Kidney epithelial cell (primary cell): ENCODE measurements around the gene NMNAT2. TPM values are rescaled to one million over a fixed set of nuclear protein-coding genes. Genes with fewer than 3 reads are reported as not detected.

Experiments
- DNase-seq: peaks from one replicate; pipeline ENCODE4 v3.0.0-alpha.2; 2010; ENCODE audit warnings: low read depth
- H3K27me3 ChIP-seq: 2 replicates; pipeline ENCODE4 v1.6.0; 2011; ENCODE audit warnings: low read length; ENCODE audit not compliant: control insufficient read depth, insufficient read depth
- H3K36me3 ChIP-seq: 2 replicates; pipeline ENCODE4 v1.5.1; 2011; ENCODE audit warnings: low read length; ENCODE audit not compliant: control insufficient read depth, insufficient read depth
- H3K4me3 ChIP-seq: 2 replicates; pipeline ENCODE4 v1.5.1; 2011; ENCODE audit warnings: low read depth, mild to moderate bottlenecking, control low read depth, low read length
- CTCF ChIP-seq: IDR thresholded peaks from 2 replicates; pipeline ENCODE4 v1.5.1; 2011; ENCODE audit warnings: mild to moderate bottlenecking, moderate library complexity, low read length, control low read depth, inconsistent platforms; ENCODE audit not compliant: insufficient read depth, poor library complexity, severe bottlenecking
- total RNA-seq: library from RNA; depleted of rRNA; stranded (reverse); fragments of >200 nt; gene quantifications from 2 replicates; pipeline ENCODE4 v1.2.3, GENCODE V29; 2015

The NMNAT2 gene
- total RNA-seq, 1 donor from 2014 or later: 1.0 TPM

DNA sequence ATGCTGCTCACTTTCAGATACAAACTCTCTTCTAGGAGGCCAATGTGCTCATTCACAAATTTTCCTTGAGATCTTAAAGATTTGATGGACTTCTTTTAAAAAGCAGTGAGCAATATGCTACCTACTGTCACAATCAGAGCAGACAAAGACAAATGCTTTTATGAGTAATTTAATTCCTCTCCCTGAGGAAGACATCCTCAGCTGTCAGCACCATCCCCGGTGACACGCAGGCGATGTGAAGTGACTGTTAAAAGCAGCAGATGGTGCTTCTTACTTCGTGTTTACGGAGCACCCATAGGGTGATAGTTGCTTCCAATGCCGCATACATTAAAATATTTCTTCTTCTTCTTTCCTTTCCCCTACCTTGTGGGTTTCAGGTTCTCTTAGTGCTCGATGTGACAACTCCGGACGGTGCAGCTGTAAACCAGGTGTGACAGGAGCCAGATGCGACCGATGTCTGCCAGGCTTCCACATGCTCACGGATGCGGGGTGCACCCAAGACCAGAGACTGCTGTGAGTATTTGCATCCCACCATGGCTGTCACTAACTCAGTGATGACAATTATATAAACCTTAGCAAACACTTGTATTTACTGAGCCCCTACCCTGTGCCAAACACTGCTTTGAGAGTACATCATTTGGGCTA lies 203.0 kb downstream of the NMNAT2 start:
- Histone ChIP-seq H3K4me3 (no peak overlapping the region), H3K27me3 (no peaks in the 10 kb centered on the region), H3K36me3 (peaks cover 2% of the 10 kb centered on the region)
- TF ChIP-seq CTCF: no peak
- DNase-seq: no peak

DNA sequence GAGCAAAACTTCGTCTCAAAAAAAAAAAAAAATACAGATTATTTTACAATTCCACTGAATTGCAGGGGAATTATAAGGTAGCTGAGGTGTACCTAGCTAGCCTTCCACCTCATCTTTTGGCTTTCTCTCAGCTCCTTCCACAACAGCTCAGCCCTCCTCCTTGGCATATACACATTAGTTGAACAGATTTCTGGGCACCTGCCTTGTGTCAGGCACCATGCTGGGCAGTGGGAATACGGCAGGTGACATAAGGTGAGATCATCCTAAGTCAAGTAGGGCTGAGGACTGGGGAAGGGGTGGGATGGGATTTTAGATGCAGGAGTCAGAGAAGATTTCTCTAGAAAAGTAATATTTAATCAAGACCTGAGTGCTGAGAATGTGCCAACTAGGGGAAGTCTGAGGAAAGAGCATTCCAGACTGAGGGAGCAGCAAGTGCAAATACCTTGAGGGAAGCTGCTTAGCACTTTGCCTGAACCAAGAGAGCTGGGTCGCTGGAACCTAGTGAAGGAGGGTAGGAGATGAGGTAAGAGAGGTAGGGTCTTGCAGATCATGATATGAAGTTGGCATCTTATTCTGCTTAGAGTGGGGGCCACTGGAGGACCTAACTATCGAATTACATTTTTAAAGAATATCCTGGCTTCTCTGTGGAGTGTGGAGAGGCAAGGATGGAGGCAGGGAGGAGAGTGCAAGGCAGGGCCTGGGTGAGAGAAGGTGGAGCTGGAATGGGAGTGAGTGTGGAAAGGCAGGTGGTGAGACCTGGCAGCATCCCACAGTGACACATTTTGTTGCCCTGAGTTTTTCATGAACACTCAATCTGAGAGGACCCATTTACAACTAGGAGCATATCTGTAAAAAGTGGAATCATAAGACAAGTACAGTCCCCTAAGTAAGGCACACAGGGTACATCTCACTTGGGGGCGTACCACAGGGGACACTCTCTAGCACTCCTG lies 203.9 kb downstream of the NMNAT2 start:
- DNase-seq: no peak
- no peak overlapping the region for H3K4me3 ChIP-seq
- TF ChIP-seq CTCF: no peak
- peaks cover 2% of the 10 kb centered on the region for H3K36me3 ChIP-seq
- H3K27me3 ChIP-seq: no peaks in the 10 kb centered on the region

GRCh38 chr1:183212870-183213269 lies 205.3 kb downstream of the NMNAT2 start:
- Histone ChIP-seq H3K4me3 (no peak overlapping the region), H3K27me3 (no peaks in the 10 kb centered on the region), H3K36me3 (peaks cover 2% of the 10 kb centered on the region)
- DNase-seq: no peak
- no peak for TF ChIP-seq CTCF

- H3K4me3 ChIP-seq: no peak overlapping the region
- no peaks in the 10 kb centered on the region for H3K27me3 ChIP-seq
- H3K36me3 ChIP-seq: peaks cover 2% of the 10 kb centered on the region
- DNase-seq: no peak
- TF ChIP-seq CTCF: no peak
Measured at GRCh38 chr1:183210681-183211080, 207.5 kb downstream of the NMNAT2 start.

- no peak for TF ChIP-seq CTCF
- H3K36me3 ChIP-seq: no peaks in the 10 kb centered on the region
- H3K27me3 ChIP-seq: no peaks in the 10 kb centered on the region
- peak; percentile 78 for DNase-seq
- H3K4me3 ChIP-seq: no peak overlapping the region
Measured at GRCh38 chr1:183209533-183210158, 208.5 kb downstream of the NMNAT2 start.
